GM12801 (cell line): ENCODE measurements around the gene MTSS2.
A peak's percentile ranks its signal among the peaks of the same experiment; 100 is the strongest.

ENCODE experiments used
- TF ChIP-seq, protein P1 (sequence below): IDR thresholded peaks from one replicate; pipeline ENCODE4 v1.5.1; 2011; ENCODE audit warnings: control low read depth; ENCODE audit not compliant: insufficient read length; ENCODE audit errors: extremely low read depth

Gene MTSS2

DNA sequence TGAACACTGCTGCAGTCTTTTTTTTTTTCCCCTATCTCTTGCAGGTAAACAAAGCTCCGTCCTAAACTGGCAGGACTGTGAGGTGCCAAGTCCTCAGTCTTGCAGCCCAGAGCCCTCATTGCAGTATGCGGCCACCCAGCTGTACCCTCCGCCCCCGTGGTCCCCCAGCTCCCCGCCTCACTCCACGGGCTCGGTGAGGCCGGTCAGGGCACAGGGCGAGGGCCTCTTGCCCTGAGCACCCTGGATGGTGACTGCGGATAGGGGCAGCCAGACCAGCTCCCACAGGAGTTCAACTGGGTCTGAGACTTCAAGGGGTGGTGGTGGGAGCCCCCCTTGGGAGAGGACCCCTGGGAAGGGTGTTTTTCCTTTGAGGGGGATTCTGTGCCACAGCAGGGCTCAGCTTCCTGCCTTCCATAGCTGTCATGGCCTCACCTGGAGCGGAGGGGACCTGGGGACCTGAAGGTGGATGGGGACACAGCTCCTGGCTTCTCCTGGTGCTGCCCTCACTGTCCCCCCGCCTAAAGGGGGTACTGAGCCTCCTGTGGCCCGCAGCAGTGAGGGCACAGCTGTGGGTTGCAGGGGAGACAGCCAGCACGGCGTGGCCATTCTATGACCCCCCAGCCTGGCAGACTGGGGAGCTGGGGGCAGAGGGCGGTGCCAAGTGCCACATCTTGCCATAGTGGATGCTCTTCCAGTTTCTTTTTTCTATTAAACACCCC, 25.7 kb downstream of the MTSS2 start:
- TF ChIP-seq, protein P1, sequence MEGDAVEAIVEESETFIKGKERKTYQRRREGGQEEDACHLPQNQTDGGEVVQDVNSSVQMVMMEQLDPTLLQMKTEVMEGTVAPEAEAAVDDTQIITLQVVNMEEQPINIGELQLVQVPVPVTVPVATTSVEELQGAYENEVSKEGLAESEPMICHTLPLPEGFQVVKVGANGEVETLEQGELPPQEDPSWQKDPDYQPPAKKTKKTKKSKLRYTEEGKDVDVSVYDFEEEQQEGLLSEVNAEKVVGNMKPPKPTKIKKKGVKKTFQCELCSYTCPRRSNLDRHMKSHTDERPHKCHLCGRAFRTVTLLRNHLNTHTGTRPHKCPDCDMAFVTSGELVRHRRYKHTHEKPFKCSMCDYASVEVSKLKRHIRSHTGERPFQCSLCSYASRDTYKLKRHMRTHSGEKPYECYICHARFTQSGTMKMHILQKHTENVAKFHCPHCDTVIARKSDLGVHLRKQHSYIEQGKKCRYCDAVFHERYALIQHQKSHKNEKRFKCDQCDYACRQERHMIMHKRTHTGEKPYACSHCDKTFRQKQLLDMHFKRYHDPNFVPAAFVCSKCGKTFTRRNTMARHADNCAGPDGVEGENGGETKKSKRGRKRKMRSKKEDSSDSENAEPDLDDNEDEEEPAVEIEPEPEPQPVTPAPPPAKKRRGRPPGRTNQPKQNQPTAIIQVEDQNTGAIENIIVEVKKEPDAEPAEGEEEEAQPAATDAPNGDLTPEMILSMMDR = no peak

DNA sequence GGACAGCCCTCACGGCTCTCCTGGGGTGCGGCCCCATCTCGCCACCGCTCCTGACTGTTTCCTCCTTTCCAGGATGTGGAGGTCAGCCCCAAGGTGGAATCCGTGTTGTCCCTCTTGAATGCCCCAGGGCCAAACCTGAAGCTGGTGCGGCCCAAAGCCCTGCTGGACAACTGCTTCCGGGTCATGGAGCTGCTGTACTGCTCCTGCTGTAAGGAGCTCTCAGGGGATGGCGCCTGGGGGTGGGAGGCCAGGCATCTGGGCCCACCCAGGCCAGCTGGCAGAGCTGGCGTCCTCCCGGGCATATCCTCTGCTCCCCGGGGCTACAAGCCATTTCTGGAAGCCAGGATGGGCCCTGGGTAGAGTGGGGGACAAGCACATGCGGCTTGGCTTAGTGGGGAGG, 26.3 kb downstream of the MTSS2 start:
- TF ChIP-seq, protein P1 = no peak

DNA sequence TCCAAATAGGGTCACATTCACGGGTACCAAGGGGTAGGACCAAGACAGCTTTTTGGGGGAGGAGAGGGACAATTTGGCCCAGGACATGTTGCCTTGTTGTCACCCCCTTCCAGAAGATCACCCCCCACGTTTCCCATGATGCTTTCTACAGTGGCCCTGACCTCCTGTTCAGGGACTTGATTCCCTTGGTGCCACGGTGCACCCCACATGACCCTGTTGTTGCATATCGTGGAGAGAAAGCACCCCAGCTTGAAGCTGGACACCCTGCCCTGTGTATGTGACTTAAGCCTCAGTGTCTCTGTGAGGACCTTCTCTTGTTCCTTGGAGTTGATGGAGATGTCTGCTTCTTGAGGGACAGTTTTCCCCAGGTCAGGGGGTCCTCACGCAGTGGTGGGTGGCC, 26.9 kb downstream of the MTSS2 start:
- TF ChIP-seq, protein P1 = no peak

DNA sequence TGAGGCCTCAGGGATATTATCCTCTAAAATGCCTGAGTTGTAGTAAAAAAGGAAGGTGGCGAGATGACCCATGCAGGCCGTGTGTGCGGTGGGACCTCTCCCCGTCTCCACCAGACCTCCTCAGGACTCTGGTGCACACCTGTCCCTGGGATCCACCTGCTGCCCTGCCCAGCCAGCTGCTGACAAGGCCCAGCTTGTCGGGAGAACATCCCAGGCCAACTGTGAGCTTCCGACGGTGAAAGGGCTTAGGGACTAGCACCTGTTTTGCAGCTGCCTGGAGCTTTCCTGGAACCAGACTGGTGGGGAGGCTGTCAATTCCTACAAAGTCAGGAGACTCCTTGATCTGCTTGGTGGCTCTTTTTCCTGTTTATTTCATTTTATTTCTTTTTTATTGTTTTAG, 27.9 kb downstream of the MTSS2 start:
- TF ChIP-seq, protein P1 = no peak

DNA sequence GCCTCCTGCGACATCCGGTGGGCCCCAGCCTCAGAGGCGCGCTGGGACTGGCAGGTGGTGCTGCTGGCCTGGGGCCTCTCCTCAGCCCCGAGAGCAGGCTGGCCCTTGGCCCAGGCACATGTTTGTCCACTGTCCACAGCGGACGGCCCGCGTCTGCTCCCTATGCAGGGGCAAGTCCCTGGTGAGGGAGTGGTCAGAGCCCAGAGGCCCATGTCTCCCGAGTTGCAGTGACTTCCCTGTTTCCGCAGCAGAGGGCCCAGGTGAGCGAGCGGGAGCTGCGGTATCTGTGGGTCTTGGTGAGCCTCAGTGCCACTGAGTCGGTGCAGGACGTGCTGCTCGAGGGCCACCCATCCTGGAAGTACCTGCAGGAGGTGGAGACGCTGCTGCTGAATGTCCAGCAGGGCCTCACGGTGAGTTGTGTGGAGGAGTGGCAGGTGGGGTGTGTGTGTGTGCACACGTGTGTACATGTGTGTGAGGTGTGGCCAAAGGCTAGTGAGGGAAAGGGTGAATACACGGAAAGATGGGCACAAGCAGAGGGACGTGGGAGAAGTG, 29.1 kb downstream of the MTSS2 start:
- TF ChIP-seq, protein P1 = no peak

DNA sequence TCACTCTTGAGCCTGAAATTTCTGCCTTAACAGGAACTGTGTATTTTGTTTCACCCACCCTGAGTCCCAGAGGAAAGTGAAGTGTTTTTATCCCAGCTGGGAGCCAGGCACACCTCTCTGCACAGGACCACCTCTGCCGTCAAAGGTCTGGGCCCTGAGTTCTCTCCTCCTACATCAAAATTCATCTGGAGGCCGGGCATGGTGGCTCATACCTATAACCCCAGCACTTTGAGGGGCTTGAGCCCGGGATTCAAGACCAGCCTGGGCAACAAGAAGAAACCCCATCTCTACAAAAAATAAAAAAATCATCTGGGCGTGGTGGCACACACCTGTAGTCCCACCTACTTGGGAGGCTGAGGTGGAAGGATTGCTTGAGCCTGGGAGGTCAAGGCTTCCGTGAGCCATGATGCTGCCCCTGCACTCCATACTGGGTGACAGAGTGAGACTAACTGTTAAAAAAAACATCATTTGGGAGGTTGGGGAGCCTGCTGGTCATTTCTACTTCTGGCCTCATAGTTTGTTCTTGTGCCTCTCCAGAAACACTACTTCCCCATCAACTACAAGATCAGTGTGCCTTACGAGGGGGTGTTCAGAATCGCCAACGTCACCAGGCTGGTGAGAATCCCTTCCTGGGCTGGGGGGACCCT, 29.7 kb downstream of the MTSS2 start:
- TF ChIP-seq, protein P1 = no peak

DNA sequence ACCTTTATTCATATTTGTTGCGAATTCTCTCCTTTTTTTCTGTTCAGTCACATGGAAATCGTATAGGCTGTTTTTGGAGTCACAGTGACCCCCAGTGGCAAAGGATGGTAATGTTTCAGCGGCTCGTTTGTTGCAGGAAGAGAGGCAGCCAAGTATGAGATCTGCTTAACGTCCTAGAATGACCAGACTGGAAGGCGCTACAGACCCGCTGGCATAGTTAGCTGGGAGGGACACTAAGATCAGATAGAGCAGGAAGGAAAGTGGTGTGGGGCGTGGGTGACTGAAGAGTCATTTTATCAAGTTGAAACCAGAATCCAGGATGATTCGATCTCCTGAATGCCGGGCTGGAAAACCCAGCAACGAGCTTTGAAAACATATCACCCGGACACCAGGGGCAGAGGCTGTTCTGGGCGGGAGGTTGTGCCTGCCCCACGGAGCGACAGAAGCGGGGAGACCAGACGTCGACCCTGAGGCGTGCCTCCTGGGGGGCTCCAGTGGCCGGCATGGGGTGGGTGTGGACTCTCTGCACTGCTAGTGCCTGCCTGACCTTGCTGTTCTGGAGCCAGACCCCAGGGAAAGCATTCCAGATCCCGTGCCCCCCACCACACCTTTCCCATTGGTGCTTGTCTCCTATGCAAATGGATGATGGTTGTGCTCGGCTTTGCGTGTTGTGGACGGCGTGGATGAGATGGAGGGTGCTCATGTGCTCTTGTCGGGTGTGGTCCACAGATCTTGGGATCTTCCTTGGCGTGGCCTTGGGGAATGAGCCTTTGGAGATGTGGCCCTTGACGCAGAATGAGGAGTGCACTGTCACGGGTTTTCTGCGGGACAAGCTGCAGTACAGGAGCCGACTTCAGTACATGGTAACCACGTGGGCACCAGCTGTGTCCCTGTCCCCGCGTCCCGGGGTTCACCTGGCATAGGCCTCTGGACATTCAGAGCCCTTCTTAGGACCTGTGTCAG, 31.8 kb downstream of the MTSS2 start:
- TF ChIP-seq, protein P1 = peak; percentile 24
